Raji (cell line): Measurements from ENCODE around the gene PTH1R.

Source experiments
- POLR2A ChIP-seq: IDR thresholded peaks from 2 replicates; pipeline ENCODE4 v1.6.1; 2011; ENCODE audit warnings: low read depth, low read length, control low read depth; ENCODE audit not compliant: insufficient read depth

PTH1R gene

DNA sequence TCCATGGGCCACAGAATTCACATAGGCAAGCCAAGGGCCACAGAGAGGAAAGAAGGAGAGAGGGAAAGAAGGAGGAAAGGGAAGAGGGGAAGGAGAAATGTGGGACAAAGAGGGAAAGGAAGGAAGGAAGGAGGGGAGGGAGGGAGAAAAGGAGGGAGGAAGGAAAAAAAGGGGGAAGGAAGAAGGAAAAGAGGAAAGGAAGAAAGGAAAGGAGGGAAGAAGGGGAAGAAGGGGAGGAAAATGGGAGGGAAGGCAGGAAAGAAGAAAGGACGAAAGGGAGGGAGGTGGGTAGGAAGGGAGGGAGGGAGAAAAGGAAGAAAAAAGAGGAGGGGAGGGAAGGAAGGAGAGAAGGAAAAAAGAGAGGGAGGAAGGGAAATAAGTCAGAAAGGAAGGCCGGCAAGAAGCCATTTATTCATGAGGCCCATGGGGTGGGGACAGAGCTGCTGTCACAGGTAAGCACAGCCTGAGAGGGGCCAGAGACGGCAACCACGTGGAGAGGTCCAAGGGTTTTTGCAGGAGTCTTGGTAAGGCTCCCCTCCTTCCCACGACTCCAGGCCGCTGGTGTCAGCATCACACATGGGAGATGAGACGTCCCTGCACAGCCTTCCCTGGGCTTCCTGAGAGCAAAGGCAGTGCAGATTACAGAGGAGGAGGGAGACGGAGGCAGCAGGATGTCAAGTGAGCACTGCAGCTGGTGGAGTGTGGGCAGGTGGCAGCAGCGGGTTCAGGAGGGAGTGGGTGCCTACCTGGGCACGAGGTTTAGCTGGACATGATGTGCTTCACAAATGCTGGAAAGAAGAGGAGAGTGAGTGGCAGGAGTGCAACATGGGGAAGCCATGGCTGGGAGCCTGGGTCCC, 19.8 kb upstream of the PTH1R start:
- no peak for TF ChIP-seq POLR2A

DNA sequence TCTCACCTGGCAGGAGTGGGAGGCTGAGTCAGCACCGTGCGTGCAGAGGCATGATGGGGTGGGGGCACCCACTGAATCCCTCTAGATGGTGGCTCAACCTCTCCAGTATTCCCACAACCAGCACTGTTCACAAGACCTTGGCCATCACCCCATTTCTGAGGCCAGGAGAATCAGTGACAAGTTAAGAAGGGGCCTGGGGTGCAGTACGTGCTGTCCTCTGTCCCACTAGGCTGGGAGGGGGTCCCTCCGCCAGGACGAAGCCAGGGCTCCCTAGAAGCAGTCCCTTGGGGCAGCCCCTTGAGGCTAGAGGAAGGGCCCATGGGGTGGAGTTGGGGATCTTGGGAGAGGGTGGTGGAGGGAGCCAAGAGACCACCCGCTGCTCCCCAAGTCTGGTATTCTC, 19.1 kb upstream of the PTH1R start:
- TF ChIP-seq POLR2A, result no peak

GRCh38 chr3:46859001-46859710, 18.4 kb upstream of the PTH1R start:
- no peak for TF ChIP-seq POLR2A

DNA sequence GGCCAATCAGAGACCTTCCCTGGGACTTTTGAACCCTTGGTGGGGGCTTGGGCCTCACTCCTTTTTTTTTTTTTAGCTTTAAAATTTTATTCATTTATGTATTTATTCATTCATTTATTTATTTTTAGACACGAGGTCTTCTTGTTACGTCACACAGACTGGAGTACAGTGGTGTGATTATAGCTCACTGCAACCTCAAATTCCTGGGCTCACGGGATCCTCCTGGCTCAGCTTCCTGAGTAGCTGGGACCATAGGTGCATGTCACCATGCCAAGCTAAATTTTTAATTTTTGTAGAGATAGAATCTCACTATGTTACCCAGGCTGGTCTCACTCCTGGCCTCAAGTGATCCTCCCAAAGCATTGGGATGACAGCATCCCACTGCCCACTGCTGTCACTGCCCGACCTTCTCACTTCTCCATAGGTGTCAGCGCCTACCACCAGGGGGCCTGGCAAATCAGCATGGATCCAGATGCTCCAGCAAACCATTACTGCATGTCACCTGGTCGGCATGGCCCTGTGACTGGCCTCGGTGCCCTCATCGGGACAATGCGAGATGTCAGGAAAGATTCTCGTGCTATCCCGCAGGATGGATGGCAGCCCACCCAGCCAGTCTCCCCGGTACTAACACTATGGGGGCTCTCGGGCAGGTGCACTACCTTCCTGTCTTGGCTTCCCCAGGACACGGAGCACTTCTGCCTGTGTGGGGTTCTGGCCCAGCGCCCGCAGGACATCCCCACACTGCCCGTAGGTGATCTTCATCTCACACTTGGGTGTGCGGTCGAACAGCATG, 17.3 kb upstream of the PTH1R start:
- TF ChIP-seq POLR2A, result no peak

DNA sequence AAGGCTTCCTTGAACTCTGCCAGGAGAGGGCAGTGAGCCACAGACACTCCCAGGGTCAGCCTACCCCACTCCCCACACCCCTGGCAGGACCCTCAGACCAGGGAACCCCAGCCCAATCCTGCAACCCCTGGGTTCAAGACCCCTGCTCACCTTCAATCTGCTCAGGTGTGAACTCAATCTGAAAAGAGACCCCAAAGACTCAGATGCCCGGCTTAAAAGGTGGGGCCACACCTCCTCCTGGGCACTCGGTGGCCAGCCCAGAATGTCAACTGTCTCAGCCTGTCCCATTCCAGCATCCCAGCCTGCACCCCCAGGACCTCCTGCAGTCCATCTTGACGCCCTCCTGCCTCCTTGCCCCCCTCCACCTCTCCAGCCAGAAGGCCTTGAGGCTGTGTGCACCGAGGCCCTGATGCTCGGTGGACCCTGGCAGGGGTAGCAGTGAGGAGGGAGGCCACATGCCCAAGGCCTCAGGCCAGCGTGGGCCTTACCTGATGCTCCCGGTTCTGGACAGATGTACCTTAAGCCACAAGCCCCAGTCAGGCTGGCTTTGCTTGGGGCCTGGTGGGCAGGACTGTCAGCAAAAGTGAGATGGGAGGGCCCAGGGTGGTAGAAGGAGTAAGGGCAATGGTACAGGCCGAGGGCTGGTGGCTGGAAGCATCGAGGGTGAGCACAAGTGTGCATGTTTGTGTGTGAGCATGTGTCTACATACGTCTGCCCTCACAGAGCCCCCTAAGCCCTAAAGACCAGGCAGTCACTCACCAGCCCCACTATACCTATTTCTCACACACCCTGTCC, 16.5 kb upstream of the PTH1R start:
- no peak for TF ChIP-seq POLR2A

GRCh38 chr3:46861605-46862368, 15.7 kb upstream of the PTH1R start:
- no peak for TF ChIP-seq POLR2A

DNA sequence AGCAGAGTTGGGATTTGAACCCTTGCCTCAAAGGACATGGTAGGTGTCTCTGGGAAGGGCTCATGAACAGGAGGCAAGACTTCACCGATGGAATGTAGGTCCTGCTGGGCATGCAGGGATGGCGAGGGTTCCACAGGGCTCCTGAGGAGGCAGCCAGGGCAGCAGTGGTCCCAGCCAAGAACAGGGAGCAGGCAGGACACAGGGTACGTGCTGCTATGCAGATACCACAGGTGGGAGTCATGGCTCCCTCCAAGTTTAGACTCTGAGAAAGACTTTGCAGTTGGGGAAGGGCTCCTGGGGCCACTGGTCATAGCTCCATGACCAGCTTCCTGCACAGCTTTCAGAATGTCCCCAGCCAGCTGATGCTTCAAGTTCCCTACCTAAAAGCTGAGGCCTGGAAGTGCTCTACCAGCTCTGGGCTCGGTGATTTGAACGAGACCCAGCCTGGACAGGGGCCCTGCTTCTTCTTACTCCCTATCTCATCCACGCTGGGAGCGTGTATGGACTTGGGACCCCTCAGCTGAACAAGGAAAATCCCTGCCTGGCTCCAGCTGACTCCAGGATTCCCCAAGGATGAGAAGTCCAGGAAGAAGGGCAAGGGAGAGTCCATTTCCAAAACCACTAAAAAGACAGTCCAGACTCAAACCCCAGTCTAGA, 15.0 kb upstream of the PTH1R start:
- no peak for TF ChIP-seq POLR2A

DNA sequence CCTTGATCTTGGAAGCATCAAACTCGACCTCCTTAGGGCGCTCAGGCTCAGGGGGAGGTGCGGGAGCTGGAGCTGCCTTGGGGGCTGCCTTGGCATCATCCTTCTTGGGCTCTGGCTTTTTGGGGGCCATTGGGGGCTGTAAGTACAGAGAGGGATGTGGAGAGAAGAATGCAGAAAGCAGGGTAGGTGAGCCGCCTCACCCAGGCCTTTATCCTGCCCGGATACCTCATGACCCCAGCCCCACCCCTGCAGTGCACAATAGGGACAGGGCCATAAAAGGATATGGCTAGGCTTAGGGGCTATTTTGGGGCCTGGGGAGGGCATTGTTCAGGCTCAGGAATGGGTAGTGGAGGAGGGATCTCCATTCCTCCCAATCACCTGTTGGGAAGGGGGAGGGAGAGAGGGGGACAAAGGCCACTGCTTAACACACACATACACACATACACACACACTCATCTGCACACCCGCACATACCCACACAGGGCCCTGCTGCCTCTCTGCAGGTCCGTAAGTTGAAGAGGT, 14.2 kb upstream of the PTH1R start, which contains the start of gene MYL3:
Gene MYL3, minus strand, starts transcription at position 184 of the 522 bp plus-strand sequence. Its CDS starts 54 bp downstream, at position 130.
- TF ChIP-seq POLR2A, result no peak

- no peak for TF ChIP-seq POLR2A
These were observed 13.2 kb upstream of the PTH1R start for GRCh38 chr3:46864061-46864881.

DNA sequence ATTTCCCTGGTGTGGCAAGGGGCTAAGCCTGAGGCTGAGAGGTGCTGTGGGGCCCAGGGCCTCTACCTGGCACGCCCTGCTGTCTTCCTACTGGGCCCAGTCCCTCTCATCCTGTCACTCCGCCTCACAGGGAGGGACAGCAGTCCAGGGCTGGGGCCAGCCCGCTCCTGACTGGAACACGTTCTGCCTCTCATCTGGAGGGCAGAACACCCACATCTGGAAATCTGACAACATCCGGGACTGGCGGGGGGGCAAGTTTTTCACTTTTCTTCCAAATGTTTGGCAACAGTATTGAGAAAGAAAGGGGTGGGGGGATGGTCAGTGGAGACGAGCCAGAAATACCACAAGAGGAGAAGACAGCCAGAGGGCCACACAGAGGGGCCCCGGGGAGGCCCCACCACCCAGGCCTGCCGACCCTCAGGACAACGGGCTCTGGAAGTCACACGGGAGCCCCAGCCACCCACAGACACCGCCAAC, 12.5 kb upstream of the PTH1R start:
- no peak for TF ChIP-seq POLR2A

DNA sequence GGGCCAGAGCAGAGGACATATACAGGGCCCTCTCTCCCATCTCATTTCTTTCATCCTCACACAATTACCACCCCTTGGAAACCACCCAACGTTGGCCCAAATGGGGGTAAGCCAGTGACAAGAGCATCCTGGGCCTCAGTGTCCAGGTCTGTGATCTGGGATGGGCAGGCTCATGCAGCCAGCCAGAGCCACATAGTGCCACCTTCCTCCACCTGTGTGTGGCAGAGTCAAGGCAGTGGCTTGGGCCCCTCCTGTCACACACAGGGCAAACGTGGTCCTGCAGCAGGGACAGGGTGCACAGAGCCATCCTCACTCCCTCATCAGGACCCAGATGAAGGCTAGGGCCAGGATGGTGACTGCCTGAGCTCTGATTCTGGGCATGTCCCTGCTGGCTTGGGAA, 12.0 kb upstream of the PTH1R start:
- no peak for TF ChIP-seq POLR2A

DNA sequence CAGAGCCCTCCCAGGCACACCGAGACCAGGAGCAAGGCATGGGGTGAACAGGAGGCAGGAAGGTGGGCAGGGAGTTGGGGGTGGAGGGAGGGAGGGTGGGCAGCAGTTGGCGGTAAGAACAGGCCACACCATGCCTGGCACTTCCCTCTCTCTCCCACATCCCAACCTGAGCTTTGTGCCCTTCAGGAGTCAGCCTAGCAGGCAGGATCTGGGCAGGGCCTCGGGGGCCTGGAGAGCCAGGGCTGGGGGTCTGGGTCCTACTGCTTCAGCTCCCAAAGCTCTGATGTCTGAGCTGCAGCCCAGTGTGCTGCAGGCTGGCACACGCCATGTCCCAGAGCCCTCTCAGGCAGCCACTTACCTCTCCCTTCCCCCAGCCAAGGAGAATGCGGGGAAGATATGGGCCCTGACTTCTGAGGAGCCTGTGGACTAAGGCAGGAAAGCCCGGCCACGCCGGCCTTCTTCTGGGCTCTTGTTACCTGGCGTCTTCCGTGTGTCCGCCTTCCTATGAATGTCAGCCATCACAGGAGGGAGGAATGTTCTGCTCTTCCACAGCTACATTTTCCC, 11.4 kb upstream of the PTH1R start:
- TF ChIP-seq POLR2A, result no peak
